ENCODE data around the gene TTLL13. TPM values are rescaled to one million over a fixed set of nuclear protein-coding genes. Genes with fewer than 3 reads are reported as not detected.

Gene TTLL13
- total RNA-seq, 2 experiments from 2014 or later: 0.57 to 1.3 TPM

- peaks cover 20% of the 10 kb centered on the region; the same call in 1 of the 2 replicates for H3K79me2 ChIP-seq (ENCODE audit: insufficient read depth, low read depth, low read length)
- DNase-seq (ENCODE audit: low spot score): no peak
- H3K9me3 ChIP-seq (ENCODE audit: low read length): no peaks in the 10 kb centered on the region
- no peak for TF ChIP-seq EZH2phosphoT487 (IDR thresholded peaks at IDR 0.05; ENCODE audit: borderline replicate concordance, low read depth, low read length)
- TF ChIP-seq, protein P1, sequence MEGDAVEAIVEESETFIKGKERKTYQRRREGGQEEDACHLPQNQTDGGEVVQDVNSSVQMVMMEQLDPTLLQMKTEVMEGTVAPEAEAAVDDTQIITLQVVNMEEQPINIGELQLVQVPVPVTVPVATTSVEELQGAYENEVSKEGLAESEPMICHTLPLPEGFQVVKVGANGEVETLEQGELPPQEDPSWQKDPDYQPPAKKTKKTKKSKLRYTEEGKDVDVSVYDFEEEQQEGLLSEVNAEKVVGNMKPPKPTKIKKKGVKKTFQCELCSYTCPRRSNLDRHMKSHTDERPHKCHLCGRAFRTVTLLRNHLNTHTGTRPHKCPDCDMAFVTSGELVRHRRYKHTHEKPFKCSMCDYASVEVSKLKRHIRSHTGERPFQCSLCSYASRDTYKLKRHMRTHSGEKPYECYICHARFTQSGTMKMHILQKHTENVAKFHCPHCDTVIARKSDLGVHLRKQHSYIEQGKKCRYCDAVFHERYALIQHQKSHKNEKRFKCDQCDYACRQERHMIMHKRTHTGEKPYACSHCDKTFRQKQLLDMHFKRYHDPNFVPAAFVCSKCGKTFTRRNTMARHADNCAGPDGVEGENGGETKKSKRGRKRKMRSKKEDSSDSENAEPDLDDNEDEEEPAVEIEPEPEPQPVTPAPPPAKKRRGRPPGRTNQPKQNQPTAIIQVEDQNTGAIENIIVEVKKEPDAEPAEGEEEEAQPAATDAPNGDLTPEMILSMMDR (conservative IDR thresholded peaks at IDR 0.05; ENCODE audit: low read length): no peak
- peaks cover 33% of the 10 kb centered on the region for H3K36me3 ChIP-seq (ENCODE audit: insufficient read depth, low read length)
- no peaks in the 10 kb centered on the region for H3K9me2 ChIP-seq (ENCODE audit: insufficient read depth, low read length)
- CTCF ChIA-PET (ENCODE audit: unreplicated experiment): no interaction called here
- H3K27ac ChIP-seq (ENCODE audit: low read depth, low read length, poor library complexity, severe bottlenecking): peak within 1 kb of the TSS; percentile 73
- POLR2A ChIA-PET: interaction anchor here (0.5 to 3.5 kb wide), 18 partner anchors 10 to 135 kb away, joined by 3 to 23 read pairs (median 3); partner anchors contain the start of gene SEMA4B
- BruUV-seq (replicated peaks): TSS peak; percentile 75
- no peaks in the 10 kb centered on the region for H4K20me1 ChIP-seq (ENCODE audit: insufficient read depth, low read length)
- H3K4me2 ChIP-seq (ENCODE audit: low read length): peak within 1 kb of the TSS; percentile 96
- H3K4me1 ChIP-seq (ENCODE audit: insufficient read depth, low read length, poor library complexity, severe bottlenecking): peaks cover 31% of the 10 kb centered on the region
- peak within 1 kb of the TSS; percentile 94 for H2AFZ ChIP-seq (ENCODE audit: low read length)
- H3K4me3 ChIP-seq (ENCODE audit: low read depth, low read length, poor library complexity, severe bottlenecking): peak within 1 kb of the TSS; percentile 79
- intact Hi-C loops (cut with micrococcal nuclease; ENCODE audit: unreplicated experiment): loop anchor here (1.0 to 10.0 kb wide), 5 partner anchors 31 to 760 kb away; partner anchors contain the start of genes IDH2, NGRN and PRC1
These were observed 15.0 kb upstream of the TTLL13 start, which contains the start of gene GDPGP1 for GRCh38 chr15:90234096-90234988. Gene GDPGP1, plus strand, starts transcription at chr15:90234209. Its CDS starts 6,700 bp downstream, at chr15:90240909.

DNA sequence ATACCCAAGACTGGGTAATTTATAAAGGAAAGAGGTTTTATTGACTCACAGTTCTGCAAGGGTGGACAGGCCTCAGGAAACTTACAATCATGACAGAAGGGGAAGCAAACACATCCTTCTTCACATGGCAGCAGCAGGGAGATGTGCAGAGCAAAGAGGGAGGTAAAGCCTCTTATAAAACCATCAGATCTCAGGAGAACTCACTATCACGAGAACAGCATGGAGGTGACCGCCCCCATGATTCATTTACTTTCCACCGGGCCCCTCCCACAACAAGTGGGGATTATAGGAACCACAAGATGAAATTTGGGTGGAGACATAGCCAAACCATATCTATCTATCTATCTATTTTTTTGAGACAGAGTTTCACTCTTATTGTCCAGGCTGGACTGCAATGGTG is 10.0 kb upstream of the TTLL13 start:
- H4K20me1 ChIP-seq (ENCODE audit: insufficient read depth, low read length): no peaks in the 10 kb centered on the region
- CTCF ChIA-PET (ENCODE audit: unreplicated experiment): no interaction called here
- no peaks in the 10 kb centered on the region for H3K9me2 ChIP-seq (ENCODE audit: insufficient read depth, low read length)
- no peak overlapping the region for H3K27ac ChIP-seq (ENCODE audit: low read depth, low read length, poor library complexity, severe bottlenecking)
- no peaks in the 10 kb centered on the region for H3K79me2 ChIP-seq (ENCODE audit: insufficient read depth, low read depth, low read length)
- DNase-seq (ENCODE audit: low spot score): no peak
- peaks cover 20% of the 10 kb centered on the region for H3K36me3 ChIP-seq (ENCODE audit: insufficient read depth, low read length)
- POLR2A ChIA-PET: interaction anchor here (1.0 kb wide), 1 partner anchor 25 kb away, joined by 5 read pairs; no protein-coding TSS in a partner anchor
- H3K4me1 ChIP-seq (ENCODE audit: insufficient read depth, low read length, poor library complexity, severe bottlenecking): peaks cover 7% of the 10 kb centered on the region
- TF ChIP-seq, protein P1 (conservative IDR thresholded peaks at IDR 0.05; ENCODE audit: low read length): no peak
- no peak for TF ChIP-seq EZH2phosphoT487 (IDR thresholded peaks at IDR 0.05; ENCODE audit: borderline replicate concordance, low read depth, low read length)
- no TSS peak for BruUV-seq (replicated peaks)
- H2AFZ ChIP-seq (ENCODE audit: low read length): no peak overlapping the region
- intact Hi-C loops (cut with micrococcal nuclease; ENCODE audit: unreplicated experiment): loop anchor here (10.0 kb wide), 1 partner anchor 755 kb away; the partner anchor contains the start of gene PRC1
- no peaks in the 10 kb centered on the region for H3K9me3 ChIP-seq (ENCODE audit: low read length)
- H3K4me3 ChIP-seq (ENCODE audit: low read depth, low read length, poor library complexity, severe bottlenecking): no peak overlapping the region
- H3K4me2 ChIP-seq (ENCODE audit: low read length): no peak overlapping the region

All from OCI-LY7 (cell line).